Smooth muscle cell (in vitro differentiated cells): Measurements from ENCODE around the gene PRKAG2. TPM values are rescaled to one million over a fixed set of nuclear protein-coding genes. Genes with fewer than 3 reads are reported as not detected.

Experiments used
- DNase-seq: peaks from one replicate; lab custom pipeline; 2025; ENCODE audit not compliant: unreplicated experiment; lab: John Stamatoyannopoulos, UW
- H2AFZ ChIP-seq: fragments of 200-600 bp; sonication (generic); 2 replicates; pipeline ENCODE4 v1.6.0; 2016; ENCODE audit warnings: antibody characterized with exemption, low read depth, mild to moderate bottlenecking
- H3F3A ChIP-seq: fragments of 200-600 bp; sonication (generic); 2 replicates; pipeline ENCODE4 v1.6.0; 2017; ENCODE audit warnings: antibody characterized with exemption, low read depth
- H3K27ac ChIP-seq: fragments of 200-600 bp; sonication (generic); 2 replicates; pipeline ENCODE4 v1.5.1; 2016; ENCODE audit warnings: low read depth, mild to moderate bottlenecking
- H3K27me3 ChIP-seq: fragments of 200-600 bp; sonication (generic); 2 replicates; pipeline ENCODE4 v1.6.1; 2016; ENCODE audit warnings: low read depth, mild to moderate bottlenecking
- H3K36me3 ChIP-seq: fragments of 200-600 bp; sonication (generic); 2 replicates; pipeline ENCODE4 v1.5.1; 2016; ENCODE audit warnings: low read depth
- H3K4me1 ChIP-seq: fragments of 200-600 bp; sonication (generic); 2 replicates; pipeline ENCODE4 v1.5.1; 2016; ENCODE audit warnings: low read depth
- H3K4me2 ChIP-seq: fragments of 200-600 bp; sonication (generic); 2 replicates; pipeline ENCODE4 v1.6.0; 2016; ENCODE audit warnings: mild to moderate bottlenecking
- H3K4me3 ChIP-seq: fragments of 200-600 bp; sonication (generic); 2 replicates; pipeline ENCODE4 v1.5.1; 2016; ENCODE audit warnings: mild to moderate bottlenecking
- H3K79me2 ChIP-seq: fragments of 200-600 bp; sonication (generic); 2 replicates; pipeline ENCODE4 v1.6.0; 2016; ENCODE audit warnings: low read depth, mild to moderate bottlenecking
- H3K9ac ChIP-seq: fragments of 200-600 bp; sonication (generic); 2 replicates; pipeline ENCODE4 v1.6.0; 2016; ENCODE audit warnings: low read depth
- H3K9me3 ChIP-seq: fragments of 200-600 bp; sonication (generic); replicated peaks from 2 replicates; pipeline ENCODE4 v1.5.1; 2016; ENCODE audit warnings: low read depth
- H4K20me1 ChIP-seq: fragments of 200-600 bp; sonication (generic); 2 replicates; pipeline ENCODE4 v1.6.0; 2016; ENCODE audit warnings: low read depth
- WGBS: methylation state at CpG from one replicate; pipeline ENCODE4 v1.1.7; 2016; ENCODE audit warnings: low lambda C conversion rate; 5-methylcytosine and 5-hydroxymethylcytosine counted together
- polyA plus RNA-seq: library from polyadenylated mRNA; unstranded; fragments of >200 nt; fragmentation: Nextera tagmentation; extraction: Ambion mirVana; gene quantifications from 2 replicates; pipeline ENCODE4 v1.2.1, GENCODE V29; 2016
- total RNA-seq: library from RNA; depleted of rRNA; stranded (reverse); fragments of >200 nt; gene quantifications from 2 replicates; pipeline ENCODE4 v1.2.3, GENCODE V29; 2014
- TF ChIP-seq, protein P1 (sequence below): fragments of 200-600 bp; sonication (generic); IDR thresholded peaks from 2 replicates; pipeline ENCODE4 v1.5.1; 2017; ENCODE audit warnings: borderline replicate concordance, mild to moderate bottlenecking, antibody characterized with exemption; ENCODE audit not compliant: insufficient read depth, poor library complexity, severe bottlenecking

The PRKAG2 gene
- total and polyA plus RNA-seq, 2 experiments from 2014 or later = 3.5 to 3.9 TPM

DNA sequence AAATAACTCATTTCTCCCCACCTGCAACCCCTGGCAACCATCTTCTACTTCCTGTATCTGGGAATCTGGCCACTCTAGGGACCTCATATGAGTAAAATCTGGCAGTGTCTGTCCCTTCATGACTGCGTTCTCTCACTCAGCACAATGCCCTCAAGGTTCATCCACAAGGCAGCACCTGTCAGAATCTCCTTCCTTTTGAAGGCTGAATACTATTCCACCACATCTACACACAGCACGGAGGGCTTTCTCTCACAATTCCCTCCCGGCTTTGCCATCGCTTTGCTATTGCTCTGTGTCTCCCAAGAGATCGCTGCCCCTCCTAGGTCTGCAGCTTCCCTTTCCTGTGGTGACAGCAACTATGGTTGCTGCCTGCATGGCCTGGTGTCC lies 182.5 kb downstream of the PRKAG2 start:
- DNase-seq = no peak
- Histone ChIP-seq H3K4me2 (no peak overlapping the region), H3K27me3 (no peaks in the 10 kb centered on the region), H3K4me3 (no peak overlapping the region), H3F3A (no peaks in the 10 kb centered on the region), H2AFZ (no peak overlapping the region), H4K20me1 (no peaks in the 10 kb centered on the region), H3K4me1 (peaks cover 4% of the 10 kb centered on the region), H3K36me3 (no peaks in the 10 kb centered on the region), H3K9ac (no peak overlapping the region), H3K79me2 (no peaks in the 10 kb centered on the region), H3K9me3 (no peaks in the 10 kb centered on the region), H3K27ac (no peak overlapping the region)
- 80% methylated on average over 5 of the region's 5 CpGs for WGBS
- TF ChIP-seq, protein P1, sequence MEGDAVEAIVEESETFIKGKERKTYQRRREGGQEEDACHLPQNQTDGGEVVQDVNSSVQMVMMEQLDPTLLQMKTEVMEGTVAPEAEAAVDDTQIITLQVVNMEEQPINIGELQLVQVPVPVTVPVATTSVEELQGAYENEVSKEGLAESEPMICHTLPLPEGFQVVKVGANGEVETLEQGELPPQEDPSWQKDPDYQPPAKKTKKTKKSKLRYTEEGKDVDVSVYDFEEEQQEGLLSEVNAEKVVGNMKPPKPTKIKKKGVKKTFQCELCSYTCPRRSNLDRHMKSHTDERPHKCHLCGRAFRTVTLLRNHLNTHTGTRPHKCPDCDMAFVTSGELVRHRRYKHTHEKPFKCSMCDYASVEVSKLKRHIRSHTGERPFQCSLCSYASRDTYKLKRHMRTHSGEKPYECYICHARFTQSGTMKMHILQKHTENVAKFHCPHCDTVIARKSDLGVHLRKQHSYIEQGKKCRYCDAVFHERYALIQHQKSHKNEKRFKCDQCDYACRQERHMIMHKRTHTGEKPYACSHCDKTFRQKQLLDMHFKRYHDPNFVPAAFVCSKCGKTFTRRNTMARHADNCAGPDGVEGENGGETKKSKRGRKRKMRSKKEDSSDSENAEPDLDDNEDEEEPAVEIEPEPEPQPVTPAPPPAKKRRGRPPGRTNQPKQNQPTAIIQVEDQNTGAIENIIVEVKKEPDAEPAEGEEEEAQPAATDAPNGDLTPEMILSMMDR = no peak

DNA sequence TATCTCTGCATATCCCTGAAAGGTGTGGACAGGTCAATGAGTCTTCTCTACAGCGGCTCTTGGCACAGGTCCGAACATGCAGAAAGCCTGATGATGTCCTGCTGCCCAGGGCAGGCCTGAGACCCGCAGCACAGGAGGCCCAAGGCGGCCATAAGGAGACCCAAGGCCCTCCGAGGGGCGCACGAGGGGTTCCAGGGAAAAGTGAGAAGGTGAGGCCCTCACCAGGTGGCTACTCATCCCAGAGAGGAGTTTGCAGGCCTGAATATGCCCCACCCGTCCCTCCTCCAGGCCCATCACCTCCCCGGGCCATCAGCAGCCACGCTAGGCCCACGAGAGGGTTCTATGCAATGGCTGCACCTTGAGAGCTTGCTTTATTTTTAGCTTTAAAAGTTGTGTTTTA lies 183.8 kb downstream of the PRKAG2 start:
- Histone ChIP-seq H3K27ac (no peak overlapping the region), H3K36me3 (no peaks in the 10 kb centered on the region), H2AFZ (no peak overlapping the region), H3K4me2 (no peak overlapping the region), H3K9me3 (no peaks in the 10 kb centered on the region), H3K27me3 (no peaks in the 10 kb centered on the region), H4K20me1 (no peaks in the 10 kb centered on the region), H3K4me1 (peaks cover 4% of the 10 kb centered on the region), H3K9ac (no peak overlapping the region), H3K79me2 (no peaks in the 10 kb centered on the region), H3K4me3 (no peak overlapping the region), H3F3A (no peaks in the 10 kb centered on the region)
- 88% methylated on average over 11 of the region's 11 CpGs for WGBS
- DNase-seq = no peak
- TF ChIP-seq, protein P1 = no peak

DNA sequence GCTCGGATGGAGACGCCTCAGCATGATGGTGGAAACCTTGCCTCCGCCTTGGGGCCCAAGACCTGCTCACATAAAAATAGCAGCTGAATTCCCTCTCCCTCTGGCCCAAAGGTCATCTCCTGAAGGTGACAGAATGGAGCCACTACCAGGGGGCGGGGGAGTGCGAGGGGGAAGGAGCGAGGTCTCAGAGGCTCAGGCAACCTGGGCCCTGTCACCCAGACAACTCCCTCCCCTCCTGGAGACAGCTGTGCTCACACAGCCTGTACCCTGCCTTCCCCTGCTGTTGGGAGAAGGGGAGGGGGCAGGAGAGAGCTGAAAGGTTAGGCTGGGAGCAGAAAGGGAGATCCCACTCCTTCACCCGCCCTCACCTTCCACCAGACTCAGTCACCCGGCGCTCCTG lies 184.2 kb downstream of the PRKAG2 start:
- WGBS = 94% methylated on average over 9 of the region's 9 CpGs
- Histone ChIP-seq H3K4me2 (no peak overlapping the region), H3K27ac (no peak overlapping the region), H3K4me1 (peaks cover 4% of the 10 kb centered on the region), H4K20me1 (no peaks in the 10 kb centered on the region), H3F3A (no peaks in the 10 kb centered on the region), H3K27me3 (no peaks in the 10 kb centered on the region), H3K36me3 (no peaks in the 10 kb centered on the region), H3K79me2 (no peaks in the 10 kb centered on the region), H2AFZ (no peak overlapping the region), H3K4me3 (no peak overlapping the region), H3K9me3 (no peaks in the 10 kb centered on the region), H3K9ac (no peak overlapping the region)
- DNase-seq = no peak
- TF ChIP-seq, protein P1 = no peak

DNA sequence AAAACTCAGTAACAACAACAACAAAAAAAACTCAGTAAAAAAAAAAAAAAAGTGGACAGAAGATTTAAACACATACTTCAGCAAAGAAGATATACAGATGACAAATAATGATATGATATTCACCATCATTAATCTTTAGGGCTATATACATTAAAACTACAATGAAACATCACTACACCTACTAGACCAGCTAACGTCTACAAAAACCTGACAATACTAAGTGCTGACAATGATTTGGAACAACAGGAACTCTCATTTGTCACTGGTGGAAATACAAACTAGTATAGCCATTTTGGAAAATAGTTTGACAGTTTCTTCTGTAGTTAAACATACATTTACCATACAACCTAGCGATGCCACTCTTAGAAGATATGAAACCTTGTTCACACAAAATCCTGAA lies 185.5 kb downstream of the PRKAG2 start:
- no peaks in the 10 kb centered on the region for H3F3A ChIP-seq
- H3K4me1 ChIP-seq = peaks cover 6% of the 10 kb centered on the region
- H3K9ac ChIP-seq = no peak overlapping the region
- 74% methylated on average over 2 of the region's 2 CpGs for WGBS
- H3K36me3 ChIP-seq = no peaks in the 10 kb centered on the region
- no peak overlapping the region for H2AFZ ChIP-seq
- no peaks in the 10 kb centered on the region for H3K79me2 ChIP-seq
- H3K9me3 ChIP-seq = no peaks in the 10 kb centered on the region
- no peak for DNase-seq
- no peaks in the 10 kb centered on the region for H4K20me1 ChIP-seq
- no peaks in the 10 kb centered on the region for H3K27me3 ChIP-seq
- H3K27ac ChIP-seq = no peak overlapping the region
- TF ChIP-seq, protein P1 = no peak
- H3K4me3 ChIP-seq = no peak overlapping the region
- H3K4me2 ChIP-seq = no peak overlapping the region
